Aorta (tissue), 5 donors: Measurements from ENCODE around the gene GPD2. TPM values are rescaled to one million over a fixed set of nuclear protein-coding genes. Genes with fewer than 3 reads are reported as not detected.

Experiments
- ATAC-seq: fragments of 200-7000 bp; cut with Tn5 transposase; one replicate; pipeline ENCODE4 v1.9.1; 2022; ENCODE audit warnings: moderate library complexity; ENCODE audit not compliant: low FRiP score
- DNase-seq, 2 donors: peaks; one replicate each; pipeline ENCODE4 v3.0.0-alpha.2; 2020
- H3K27ac ChIP-seq, 2 donors: one replicate each; pipeline ENCODE4 v1.5.1; 2013; ENCODE audit warnings: low read length in 2 of 2, mild to moderate bottlenecking in 2 of 2, moderate library complexity in 2 of 2, control low read depth in 1 of 2, inconsistent platforms in 1 of 2, low read depth in 1 of 2
- H3K27me3 ChIP-seq, 2 donors: one replicate each; pipeline ENCODE4 v1.6.1; 2013; ENCODE audit warnings: control low read depth in 1 of 2, low read length in 1 of 2, mild to moderate bottlenecking in 1 of 2, moderate library complexity in 1 of 2; ENCODE audit not compliant: insufficient read depth in 2 of 2, control insufficient read depth in 1 of 2
- H3K36me3 ChIP-seq, 2 donors: one replicate each; pipeline ENCODE4 v1.6.1; 2013; ENCODE audit warnings: control low read depth in 1 of 2, low read length in 1 of 2, mild to moderate bottlenecking in 1 of 2; ENCODE audit not compliant: insufficient read depth in 2 of 2, control insufficient read depth in 1 of 2
- H3K4me1 ChIP-seq, 2 donors: one replicate each; pipeline ENCODE4 v1.6.1; 2013; ENCODE audit warnings: low read length in 2 of 2, control low read depth in 1 of 2, mild to moderate bottlenecking in 1 of 2, moderate library complexity in 1 of 2; ENCODE audit not compliant: insufficient read depth in 2 of 2, control insufficient read depth in 1 of 2
- H3K4me3 ChIP-seq, 2 donors: one replicate each; pipeline ENCODE4 v1.5.1; 2013; ENCODE audit warnings: low read length in 2 of 2, control low read depth in 1 of 2, mild to moderate bottlenecking in 1 of 2
- H3K9me3 ChIP-seq: one replicate; pipeline ENCODE4 v1.6.1; 2013; ENCODE audit warnings: mild to moderate bottlenecking, low read length; ENCODE audit not compliant: control insufficient read depth
- WGBS, 2 donors: extraction: QIAGEN DNeasy Blood & Tissue Kit; methylation state at CpG; one replicate each; pipeline ENCODE4 v1.1.7; 2013; 5-methylcytosine and 5-hydroxymethylcytosine counted together
- intact Hi-C, 2 donors: fragments of 100-400 bp; cut with DNase I; formaldehyde crosslinking; loops; one replicate each; pipeline versions ENCODE4 v1.14.2 to v1.15.0; 2022
- polyA plus RNA-seq, 2 donors: library from polyadenylated mRNA; stranded (reverse); fragments of 200-250 nt; gene quantifications; one replicate each; pipeline ENCODE4 v1.2.3, GENCODE V29; 2013
- total RNA-seq, 2 donors: library from RNA; stranded (reverse); fragmentation: NEBNext Ultra II Directional; extraction: Animal tissue kit (Norgen Biotek cat#: 25700); gene quantifications; one replicate each; pipeline ENCODE4 v1.2.1, GENCODE V29; 2021
- donor health status: healthy with polysubstance abuse.
- donor health status: Bipolar disorder and iron deficiency.
- donor health status: DM: no; HTN: no; CAD: no.
- donor health status: DM: no; HTN: no; CAD: no.
- donor health status: DM: yes; HTN: yes; CAD: no.

GPD2 gene
- total and polyA plus RNA-seq, 4 donors, result 3.9 to 31.3 (median 13.9) TPM

- H3K36me3 ChIP-seq, result no peaks in the 10 kb centered on the region
- no peaks in the 10 kb centered on the region for H3K4me1 ChIP-seq
- H3K4me3 ChIP-seq, result no peak overlapping the region
- ATAC-seq (no peak), DNase-seq (no peak)
- no peaks in the 10 kb centered on the region for H3K27me3 ChIP-seq
- intact Hi-C loops, result loop anchor here in 1 of 2 donors (10.0 kb wide), 1 partner anchor 94 kb away; no protein-coding TSS in a partner anchor
- H3K9me3 ChIP-seq, result no peaks in the 10 kb centered on the region
- 91 to 92% methylated on average over 4 of the region's 4 CpGs for WGBS, 2 donors
- H3K27ac ChIP-seq, result no peak overlapping the region
Measured at GRCh38 chr2:156539086-156539860, 103.1 kb downstream of the GPD2 start.

GRCh38 chr2:156540706-156541105, 104.5 kb downstream of the GPD2 start:
- no peaks in the 10 kb centered on the region for H3K4me1 ChIP-seq
- 4 to 9% methylated on average over 1 of the region's 1 CpG for WGBS, 2 donors
- H3K4me3 ChIP-seq, result no peak overlapping the region
- H3K9me3 ChIP-seq, result no peaks in the 10 kb centered on the region
- intact Hi-C loops, result no loop called here
- H3K27ac ChIP-seq, result no peak overlapping the region
- H3K27me3 ChIP-seq, result no peaks in the 10 kb centered on the region
- no peak for ATAC-seq
- H3K36me3 ChIP-seq, result peaks cover 0 to 1% of the 10 kb centered on the region in 2 donors
- DNase-seq, result no peak

GRCh38 chr2:156541229-156541628, 105.0 kb downstream of the GPD2 start:
- H3K4me1 ChIP-seq, result no peaks in the 10 kb centered on the region
- H3K9me3 ChIP-seq, result no peaks in the 10 kb centered on the region
- H3K4me3 ChIP-seq, result no peak overlapping the region
- H3K36me3 ChIP-seq, result peaks cover 0 to 1% of the 10 kb centered on the region in 2 donors
- no peak overlapping the region for H3K27ac ChIP-seq
- no peaks in the 10 kb centered on the region for H3K27me3 ChIP-seq
- DNase-seq (no peak), ATAC-seq (no peak)
- intact Hi-C loops, result no loop called here

GRCh38 chr2:156541706-156542105, 105.5 kb downstream of the GPD2 start:
- intact Hi-C loops, result no loop called here
- DNase-seq, result no peak
- no peaks in the 10 kb centered on the region for H3K27me3 ChIP-seq
- peaks cover 0 to 1% of the 10 kb centered on the region in 2 donors for H3K36me3 ChIP-seq
- no peak overlapping the region for H3K4me3 ChIP-seq
- H3K4me1 ChIP-seq, result no peaks in the 10 kb centered on the region
- 4 to 14% methylated on average over 2 of the region's 2 CpGs for WGBS, 2 donors
- no peaks in the 10 kb centered on the region for H3K9me3 ChIP-seq
- H3K27ac ChIP-seq, result no peak overlapping the region
- ATAC-seq, result no peak

- intact Hi-C loops, result no loop called here
- Histone ChIP-seq H3K36me3 (peaks cover 0 to 4% of the 10 kb centered on the region in 2 donors), H3K4me3 (no peak overlapping the region), H3K27ac (no peak overlapping the region), H3K27me3 (no peaks in the 10 kb centered on the region), H3K9me3 (peaks cover 2% of the 10 kb centered on the region), H3K4me1 (no peaks in the 10 kb centered on the region)
- 60 to 88% methylated on average over 3 of the region's 3 CpGs for WGBS, 2 donors
- DNase-seq (no peak), ATAC-seq (no peak)
Measured at GRCh38 chr2:156548413-156548812, 112.2 kb downstream of the GPD2 start.

- Histone ChIP-seq H3K27ac (no peak overlapping the region), H3K4me1 (no peaks in the 10 kb centered on the region), H3K4me3 (no peak overlapping the region), H3K27me3 (no peaks in the 10 kb centered on the region), H3K9me3 (peaks cover 2% of the 10 kb centered on the region), H3K36me3 (peaks cover 2 to 5% of the 10 kb centered on the region in 2 donors)
- intact Hi-C loops, result no loop called here
- DNase-seq (no peak), ATAC-seq (no peak)
Measured at GRCh38 chr2:156553714-156554442, 117.7 kb downstream of the GPD2 start.

GRCh38 chr2:156561326-156561725, 125.1 kb downstream of the GPD2 start:
- H3K9me3 ChIP-seq, result no peaks in the 10 kb centered on the region
- H3K4me3 ChIP-seq, result no peak overlapping the region
- H3K27ac ChIP-seq, result no peak overlapping the region
- DNase-seq, result no peak
- H3K27me3 ChIP-seq, result no peaks in the 10 kb centered on the region
- WGBS, 2 donors, result 95 to 96% methylated on average over 3 of the region's 3 CpGs
- H3K36me3 ChIP-seq, result peaks cover 0 to 5% of the 10 kb centered on the region in 2 donors
- intact Hi-C loops, result no loop called here
- no peak for ATAC-seq
- H3K4me1 ChIP-seq, result no peaks in the 10 kb centered on the region

- no peaks in the 10 kb centered on the region for H3K9me3 ChIP-seq
- no peaks in the 10 kb centered on the region for H3K4me1 ChIP-seq
- DNase-seq (no peak), ATAC-seq (no peak)
- no peak overlapping the region for H3K4me3 ChIP-seq
- H3K36me3 ChIP-seq, result peaks cover 0 to 5% of the 10 kb centered on the region in 2 donors
- no peaks in the 10 kb centered on the region for H3K27me3 ChIP-seq
- 63 to 65% methylated on average over 1 of the region's 1 CpG for WGBS, 2 donors
- no peak overlapping the region for H3K27ac ChIP-seq
- intact Hi-C loops, result no loop called here
Measured at GRCh38 chr2:156562124-156562523, 125.9 kb downstream of the GPD2 start.
